Thyroid gland (tissue), 4 donors: ENCODE data around the gene SLC35B2. TPM values are rescaled to one million over a fixed set of nuclear protein-coding genes. Genes with fewer than 3 reads are reported as not detected.

Source experiments
- DNase-seq, 2 donors: peaks; one replicate each; pipeline ENCODE4 v3.0.0-alpha.2; 2019
- H3K27ac ChIP-seq, 3 donors: fragments of 200-600 bp; sonication (generic); 1 replicate in 2 of 3; 2 replicates in 1 of 3; pipeline ENCODE4 v1.5.1; 2016 to 2019; ENCODE audit warnings: mild to moderate bottlenecking in 1 of 3, moderate library complexity in 1 of 3
- H3K27me3 ChIP-seq: fragments of 200-600 bp; sonication (generic); one replicate; pipeline ENCODE4 v1.5.1; 2019
- H3K36me3 ChIP-seq, 2 donors: fragments of 200-600 bp; sonication (generic); one replicate each; pipeline ENCODE4 v1.5.1; 2016 to 2019
- H3K4me1 ChIP-seq, 2 donors: fragments of 200-600 bp; sonication (generic); one replicate each; pipeline ENCODE4 v1.5.1; 2017 to 2019
- H3K4me3 ChIP-seq, 3 donors: fragments of 200-600 bp; sonication (generic); replicated peaks in 1 of 3; 1 replicate in 2 of 3; 2 replicates in 1 of 3; pipeline ENCODE4 v1.5.1; 2016; ENCODE audit warnings: mild to moderate bottlenecking in 1 of 3
- H3K9me3 ChIP-seq: fragments of 200-600 bp; sonication (generic); one replicate; pipeline ENCODE4 v1.5.1; 2017
- POLR2A ChIP-seq, 2 donors: fragments of 450-650 bp; IDR thresholded peaks; one replicate each; pipeline ENCODE4 v1.6.1; 2017; ENCODE audit warnings: antibody characterized with exemption in 2 of 2, mild to moderate bottlenecking in 2 of 2, moderate library complexity in 1 of 2
- WGBS, 2 donors: methylation state at CpG; one replicate each; pipeline ENCODE4 v1.1.5; 2017; 5-methylcytosine and 5-hydroxymethylcytosine counted together
- intact Hi-C: fragments of 100-400 bp; cut with DNase I; formaldehyde crosslinking; loops from one replicate; pipeline ENCODE4 v1.15.1; 2023
- total RNA-seq, 4 donors: library from RNA; depleted of rRNA; stranded (reverse); fragments of >200 nt; gene quantifications; one replicate each; pipeline ENCODE4 v1.2.3, GENCODE V29; 2016
- TF ChIP-seq, protein P1 (sequence below), 6 experiments: fragments of 200-600 bp in 3 of 6; fragments of 450-650 bp in 3 of 6; sonication (generic) in 3 of 6; IDR thresholded peaks; one replicate each; pipeline ENCODE4 v1.5.1; 2016 to 2019; ENCODE audit warnings: antibody characterized with exemption in 6 of 6, mild to moderate bottlenecking in 2 of 6, inconsistent platforms in 1 of 6, moderate library complexity in 1 of 6

Gene SLC35B2
- total RNA-seq, 4 donors from 2014 or later, result 28.5 to 46.5 (median 41.8) TPM

DNA sequence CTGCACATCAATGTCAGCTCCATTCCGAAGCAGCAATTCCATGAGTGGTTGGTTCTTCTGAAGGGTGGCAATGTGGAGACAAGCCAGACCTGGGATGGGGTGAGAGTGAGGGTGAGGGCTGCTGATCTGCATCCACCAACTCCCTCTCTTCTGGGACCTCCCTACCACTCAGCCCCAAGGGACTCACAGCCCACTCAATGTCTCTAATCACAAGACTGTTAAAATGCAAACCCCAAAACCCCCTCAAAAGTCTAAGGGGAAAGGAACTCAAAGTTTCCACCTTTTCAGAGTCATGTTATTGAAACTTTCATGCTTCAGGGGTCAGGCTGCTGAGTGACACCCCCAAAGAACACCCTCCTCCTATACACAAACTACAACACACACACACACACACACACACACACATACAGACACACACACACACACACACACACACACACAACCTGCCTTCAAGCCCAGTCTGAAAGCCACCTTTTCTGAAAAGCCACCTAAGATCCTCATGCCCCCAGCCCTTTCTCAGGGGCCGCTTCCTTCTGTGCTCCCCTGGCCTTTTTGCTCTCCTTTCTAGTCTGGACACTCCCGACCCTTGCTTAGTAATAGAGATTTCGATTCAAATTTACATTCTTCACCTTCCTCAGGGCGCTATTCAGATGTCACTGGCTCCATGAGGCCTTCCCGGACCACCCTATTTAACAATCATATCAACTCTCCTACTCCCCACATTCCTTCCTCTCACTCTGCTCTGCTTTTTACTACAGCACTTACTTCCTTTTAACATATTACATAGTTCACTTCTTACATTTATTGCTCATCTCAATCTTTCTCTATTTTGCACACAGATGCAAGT, 3.3 kb upstream of the SLC35B2 start:
- DNase-seq, result no peak
- H3K4me1 ChIP-seq, result peaks cover 32 to 43% of the 10 kb centered on the region in 2 donors
- peaks cover 0 to 4% of the 10 kb centered on the region in 2 donors for H3K36me3 ChIP-seq
- H3K27me3 ChIP-seq, result no peaks in the 10 kb centered on the region
- no peak overlapping the region for H3K4me3 ChIP-seq
- no peak for TF ChIP-seq POLR2A (IDR thresholded peaks at IDR 0.05)
- TF ChIP-seq, protein P1, sequence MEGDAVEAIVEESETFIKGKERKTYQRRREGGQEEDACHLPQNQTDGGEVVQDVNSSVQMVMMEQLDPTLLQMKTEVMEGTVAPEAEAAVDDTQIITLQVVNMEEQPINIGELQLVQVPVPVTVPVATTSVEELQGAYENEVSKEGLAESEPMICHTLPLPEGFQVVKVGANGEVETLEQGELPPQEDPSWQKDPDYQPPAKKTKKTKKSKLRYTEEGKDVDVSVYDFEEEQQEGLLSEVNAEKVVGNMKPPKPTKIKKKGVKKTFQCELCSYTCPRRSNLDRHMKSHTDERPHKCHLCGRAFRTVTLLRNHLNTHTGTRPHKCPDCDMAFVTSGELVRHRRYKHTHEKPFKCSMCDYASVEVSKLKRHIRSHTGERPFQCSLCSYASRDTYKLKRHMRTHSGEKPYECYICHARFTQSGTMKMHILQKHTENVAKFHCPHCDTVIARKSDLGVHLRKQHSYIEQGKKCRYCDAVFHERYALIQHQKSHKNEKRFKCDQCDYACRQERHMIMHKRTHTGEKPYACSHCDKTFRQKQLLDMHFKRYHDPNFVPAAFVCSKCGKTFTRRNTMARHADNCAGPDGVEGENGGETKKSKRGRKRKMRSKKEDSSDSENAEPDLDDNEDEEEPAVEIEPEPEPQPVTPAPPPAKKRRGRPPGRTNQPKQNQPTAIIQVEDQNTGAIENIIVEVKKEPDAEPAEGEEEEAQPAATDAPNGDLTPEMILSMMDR (IDR thresholded peaks at IDR 0.05), result no peak
- intact Hi-C loops, result no loop called here
- no peaks in the 10 kb centered on the region for H3K9me3 ChIP-seq
- WGBS, 2 donors, result 95% methylated on average over 6 of the region's 6 CpGs
- no peak overlapping the region for H3K27ac ChIP-seq

GRCh38 chr6:44260011-44260410, 2.7 kb upstream of the SLC35B2 start:
- intact Hi-C loops, result no loop called here
- Histone ChIP-seq H3K27me3 (no peaks in the 10 kb centered on the region), H3K27ac (no peak overlapping the region), H3K4me3 (no peak overlapping the region), H3K36me3 (peaks cover under 1 to 8% of the 10 kb centered on the region in 2 donors), H3K9me3 (no peaks in the 10 kb centered on the region), H3K4me1 (peaks cover 32 to 43% of the 10 kb centered on the region in 2 donors)
- DNase-seq, result no peak
- 92 to 100% methylated on average over 2 to 5 of the region's 8 CpGs for WGBS, 2 donors
- TF ChIP-seq, protein P1 (IDR thresholded peaks at IDR 0.05), result no peak
- TF ChIP-seq POLR2A (IDR thresholded peaks at IDR 0.05), result no peak

- intact Hi-C loops, result loop anchor here (5.0 kb wide), 1 partner anchor 87 kb away; no protein-coding TSS in a partner anchor
- H3K27me3 ChIP-seq, result no peaks in the 10 kb centered on the region
- H3K27ac ChIP-seq, result no peak overlapping the region
- no peaks in the 10 kb centered on the region for H3K9me3 ChIP-seq
- no peak overlapping the region for H3K4me3 ChIP-seq
- peaks cover 12 to 19% of the 10 kb centered on the region in 2 donors for H3K36me3 ChIP-seq
- H3K4me1 ChIP-seq, result peaks cover 21 to 33% of the 10 kb centered on the region in 2 donors
- DNase-seq, result no peak
- TF ChIP-seq POLR2A (IDR thresholded peaks at IDR 0.05), result no peak
- TF ChIP-seq, protein P1 (IDR thresholded peaks at IDR 0.05), result no peak
- WGBS, 2 donors, result 78 to 97% methylated on average over 2 to 3 of the region's 3 CpGs
These were observed 1.6 kb upstream of the SLC35B2 start for GRCh38 chr6:44258921-44259320.

DNA sequence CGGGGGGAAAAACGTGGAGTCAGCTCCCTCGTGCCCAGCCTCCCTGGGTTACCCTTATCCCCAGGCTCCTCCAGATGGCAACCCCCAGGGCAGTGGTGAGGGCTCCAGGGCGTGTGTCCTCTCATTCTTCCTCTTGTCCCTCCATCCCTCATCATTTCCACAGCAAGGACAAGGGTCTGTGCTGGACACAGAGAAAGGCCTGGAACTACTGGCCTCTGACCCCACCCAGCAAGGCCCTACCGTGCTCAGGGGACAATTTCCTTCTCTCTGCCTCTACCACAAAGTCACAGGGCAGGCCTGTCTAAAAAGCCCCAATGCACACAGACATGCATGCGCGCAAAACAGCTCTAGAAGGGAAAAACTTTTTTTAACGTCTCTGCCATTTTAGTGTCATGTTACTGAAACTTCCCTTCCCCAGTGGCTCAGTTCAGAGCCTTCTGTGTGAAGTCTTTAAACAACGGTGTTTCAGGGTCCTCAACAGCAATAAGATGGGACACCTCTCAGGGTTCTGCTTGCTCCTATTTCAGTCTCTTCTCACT, 1.1 kb upstream of the SLC35B2 start:
- no peaks in the 10 kb centered on the region for H3K9me3 ChIP-seq
- no peaks in the 10 kb centered on the region for H3K27me3 ChIP-seq
- no peak for DNase-seq
- H3K4me1 ChIP-seq, result peaks cover 15 to 27% of the 10 kb centered on the region in 2 donors
- H3K4me3 ChIP-seq, result no peak overlapping the region
- no peak for TF ChIP-seq POLR2A (IDR thresholded peaks at IDR 0.05)
- TF ChIP-seq, protein P1 (IDR thresholded peaks at IDR 0.05), result no peak
- WGBS, 2 donors, result 88 to 90% methylated on average over 9 of the region's 9 CpGs
- intact Hi-C loops, result loop anchor here (5.0 kb wide), 1 partner anchor 86 kb away; no protein-coding TSS in a partner anchor
- H3K36me3 ChIP-seq, result peaks cover 17 to 24% of the 10 kb centered on the region in 2 donors
- H3K27ac ChIP-seq, result peak overlapping the region in 1 of 3 donors; percentile 94
